Measurements from ENCODE around the gene RGSL1. TPM values are rescaled to one million over a fixed set of nuclear protein-coding genes. Genes with fewer than 3 reads are reported as not detected.
A peak's percentile ranks its signal among the peaks of the same experiment; 100 is the strongest.

RGSL1 gene
- total RNA-seq, 1 donor from 2014 or later = not detected

- no peaks in the 10 kb centered on the region for H3K27me3 ChIP-seq (ENCODE audit: low read depth)
- intact Hi-C loops (cut with micrococcal nuclease) = no loop called here
- DNase-seq = no peak
- peak overlapping the region; percentile 73 for H3K4me3 ChIP-seq
- no peaks in the 10 kb centered on the region for H3K36me3 ChIP-seq
- TF ChIP-seq, protein P1, sequence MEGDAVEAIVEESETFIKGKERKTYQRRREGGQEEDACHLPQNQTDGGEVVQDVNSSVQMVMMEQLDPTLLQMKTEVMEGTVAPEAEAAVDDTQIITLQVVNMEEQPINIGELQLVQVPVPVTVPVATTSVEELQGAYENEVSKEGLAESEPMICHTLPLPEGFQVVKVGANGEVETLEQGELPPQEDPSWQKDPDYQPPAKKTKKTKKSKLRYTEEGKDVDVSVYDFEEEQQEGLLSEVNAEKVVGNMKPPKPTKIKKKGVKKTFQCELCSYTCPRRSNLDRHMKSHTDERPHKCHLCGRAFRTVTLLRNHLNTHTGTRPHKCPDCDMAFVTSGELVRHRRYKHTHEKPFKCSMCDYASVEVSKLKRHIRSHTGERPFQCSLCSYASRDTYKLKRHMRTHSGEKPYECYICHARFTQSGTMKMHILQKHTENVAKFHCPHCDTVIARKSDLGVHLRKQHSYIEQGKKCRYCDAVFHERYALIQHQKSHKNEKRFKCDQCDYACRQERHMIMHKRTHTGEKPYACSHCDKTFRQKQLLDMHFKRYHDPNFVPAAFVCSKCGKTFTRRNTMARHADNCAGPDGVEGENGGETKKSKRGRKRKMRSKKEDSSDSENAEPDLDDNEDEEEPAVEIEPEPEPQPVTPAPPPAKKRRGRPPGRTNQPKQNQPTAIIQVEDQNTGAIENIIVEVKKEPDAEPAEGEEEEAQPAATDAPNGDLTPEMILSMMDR (IDR thresholded peaks at IDR 0.05; ENCODE audit: borderline replicate concordance) = no peak
- peaks cover 62% of the 10 kb centered on the region for H3K4me1 ChIP-seq
- no peaks in the 10 kb centered on the region for H3K9me3 ChIP-seq (replicated peaks)
- peak overlapping the region; percentile 69 for H3K27ac ChIP-seq (replicated peaks)
Measured at GRCh38 chr1:182603646-182604174, 153.8 kb downstream of the RGSL1 start.

GRCh38 chr1:182604175-182605164 is 154.5 kb downstream of the RGSL1 start, which contains the start of gene RGS16:
Gene RGS16 (minus strand): TSS chr1:182604389. CDS start chr1:182604259, 130 bp downstream.
- Histone ChIP-seq H3K9me3 (replicated peaks) (no peaks in the 10 kb centered on the region), H3K4me3 (peak within 1 kb of the TSS; percentile 73), H3K4me1 (peaks cover 59% of the 10 kb centered on the region), H3K27me3 (ENCODE audit: low read depth) (no peaks in the 10 kb centered on the region), H3K36me3 (no peaks in the 10 kb centered on the region), H3K27ac (replicated peaks) (peak within 1 kb of the TSS; percentile 69)
- DNase-seq = peak; percentile 97
- intact Hi-C loops (cut with micrococcal nuclease) = no loop called here
- TF ChIP-seq, protein P1 (IDR thresholded peaks at IDR 0.05; ENCODE audit: borderline replicate concordance) = no peak

DNA sequence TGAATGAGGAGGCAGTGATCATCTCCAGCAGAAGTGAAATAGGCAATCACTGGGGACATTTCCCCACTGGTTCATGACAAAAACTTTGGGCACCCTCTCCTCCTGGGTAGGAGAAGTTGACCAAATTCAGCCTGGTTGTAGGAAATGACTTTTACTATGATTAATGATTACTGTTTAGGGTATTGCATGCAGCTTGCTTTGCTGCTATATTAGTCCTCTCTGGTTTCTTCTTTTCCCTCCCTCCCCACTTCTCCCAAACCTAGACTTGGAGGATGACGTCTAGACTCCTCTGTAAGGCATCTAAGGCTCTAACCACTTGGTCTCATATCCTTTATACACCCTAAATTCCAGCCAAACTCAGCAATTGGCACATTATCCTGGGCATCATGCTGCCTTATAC is 157.6 kb downstream of the RGSL1 start:
- H3K27me3 ChIP-seq (ENCODE audit: low read depth) = no peaks in the 10 kb centered on the region
- no peak for DNase-seq
- H3K36me3 ChIP-seq = no peaks in the 10 kb centered on the region
- H3K4me3 ChIP-seq = no peak overlapping the region
- H3K4me1 ChIP-seq = peaks cover 30% of the 10 kb centered on the region
- no peaks in the 10 kb centered on the region for H3K9me3 ChIP-seq (replicated peaks)
- TF ChIP-seq, protein P1 (IDR thresholded peaks at IDR 0.05; ENCODE audit: borderline replicate concordance) = no peak
- H3K27ac ChIP-seq (replicated peaks) = no peak overlapping the region
- intact Hi-C loops (cut with micrococcal nuclease) = no loop called here

DNA sequence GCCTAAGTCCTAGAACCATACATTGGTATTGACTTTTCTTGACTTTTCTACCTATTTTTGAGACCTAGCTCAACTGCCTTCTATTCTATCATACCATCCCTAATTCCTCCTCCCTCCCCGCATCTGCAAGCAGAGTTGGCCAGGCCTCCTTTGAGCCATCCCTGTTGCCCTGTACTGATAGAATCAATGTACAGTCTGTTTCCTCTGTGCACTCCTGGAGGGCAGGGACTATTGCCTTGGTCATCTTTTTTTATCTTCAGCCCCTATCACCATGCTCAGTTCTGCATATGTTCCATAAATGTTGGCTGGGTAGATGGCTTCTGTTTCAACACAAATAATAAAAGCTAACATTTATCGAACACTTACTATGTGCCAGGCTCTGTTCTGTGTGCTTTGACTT is 158.3 kb downstream of the RGSL1 start:
- Histone ChIP-seq H3K4me1 (peaks cover 23% of the 10 kb centered on the region), H3K4me3 (no peak overlapping the region), H3K27me3 (ENCODE audit: low read depth) (no peaks in the 10 kb centered on the region), H3K36me3 (no peaks in the 10 kb centered on the region), H3K27ac (replicated peaks) (peak overlapping the region; percentile 53), H3K9me3 (replicated peaks) (no peaks in the 10 kb centered on the region)
- intact Hi-C loops (cut with micrococcal nuclease) = no loop called here
- TF ChIP-seq, protein P1 (IDR thresholded peaks at IDR 0.05; ENCODE audit: borderline replicate concordance) = no peak
- no peak for DNase-seq

DNA sequence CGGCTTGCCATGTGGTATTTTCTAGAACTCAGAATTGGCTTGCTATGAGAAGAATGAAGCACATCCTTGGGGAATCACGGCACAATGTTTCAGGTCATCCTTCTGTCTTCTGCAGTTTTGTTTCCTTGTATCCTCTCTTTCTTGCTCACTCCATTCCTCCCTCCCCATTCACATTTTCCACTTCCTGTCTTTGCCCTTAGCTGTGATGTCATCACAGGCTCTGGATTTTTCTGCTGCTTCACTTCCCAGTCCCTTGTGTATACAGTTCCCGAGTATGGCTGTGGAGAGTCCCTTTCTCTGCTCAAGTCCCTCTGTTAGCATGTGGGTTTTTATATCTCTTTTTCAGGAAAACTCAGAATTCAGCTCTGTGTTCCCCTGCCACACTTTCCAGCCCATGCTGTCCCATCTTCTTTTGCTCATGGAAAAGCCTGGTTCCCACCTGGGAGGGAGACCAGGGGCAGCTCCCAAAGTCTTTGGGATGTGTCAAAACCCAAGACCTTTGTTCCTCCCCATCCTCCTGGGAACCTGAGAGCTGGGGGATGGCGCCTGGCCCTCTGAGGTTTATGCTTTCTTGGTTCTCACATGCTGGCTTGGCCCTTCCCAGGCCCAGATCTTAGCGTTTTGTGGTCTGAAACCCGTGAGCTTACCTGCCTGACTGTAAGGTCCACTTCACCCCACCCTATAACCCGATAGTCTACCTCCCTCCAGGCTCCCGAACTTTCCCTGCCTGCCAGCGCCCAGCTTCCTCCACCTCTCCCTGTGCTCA is 159.1 kb downstream of the RGSL1 start:
- DNase-seq = no peak
- Histone ChIP-seq H3K27me3 (ENCODE audit: low read depth) (no peaks in the 10 kb centered on the region), H3K4me1 (peaks cover 19% of the 10 kb centered on the region), H3K4me3 (no peak overlapping the region), H3K9me3 (replicated peaks) (no peaks in the 10 kb centered on the region), H3K27ac (replicated peaks) (peak overlapping the region; percentile 53), H3K36me3 (no peaks in the 10 kb centered on the region)
- intact Hi-C loops (cut with micrococcal nuclease) = no loop called here
- TF ChIP-seq, protein P1 (IDR thresholded peaks at IDR 0.05; ENCODE audit: borderline replicate concordance) = no peak

All from left ventricle myocardium inferior (tissue), 1 donor.